ENCODE measurements around the gene PDE4D. TPM values are rescaled to one million over a fixed set of nuclear protein-coding genes. Genes with fewer than 3 reads are reported as not detected.
"Not testable (repeated sequence)": the region's sequence is repeated elsewhere in the genome, so short reads cannot be mapped to it uniquely, and the experiment has no call there.

PDE4D gene
- polyA plus RNA-seq, 1 donor: 23.1 TPM

- DNase-seq: peak; percentile 66
These were observed 93.7 kb downstream of the PDE4D start for GRCh38 chr5:59799668-59800346.

GRCh38 chr5:59798862-59799667, 94.5 kb downstream of the PDE4D start:
- peak; percentile 66 for DNase-seq

GRCh38 chr5:59795141-59795540, 98.4 kb downstream of the PDE4D start:
- no peak for DNase-seq

GRCh38 chr5:59792983-59793585, 100.4 kb downstream of the PDE4D start:
- DNase-seq: no peak

- DNase-seq: no peak
These were observed 101.9 kb downstream of the PDE4D start for GRCh38 chr5:59791617-59792016.

GRCh38 chr5:59790776-59791475, 102.6 kb downstream of the PDE4D start:
- DNase-seq: no peak

- no peak for DNase-seq
These were observed 103.2 kb downstream of the PDE4D start for GRCh38 chr5:59790376-59790775.

- no peak for DNase-seq
These were observed 103.6 kb downstream of the PDE4D start for GRCh38 chr5:59789894-59790293.

- DNase-seq: no peak
These were observed 104.3 kb downstream of the PDE4D start for GRCh38 chr5:59789197-59789596.

- no peak for DNase-seq
These were observed 107.2 kb downstream of the PDE4D start for GRCh38 chr5:59786334-59786805.

GRCh38 chr5:59785676-59786333, 107.7 kb downstream of the PDE4D start:
- DNase-seq: no peak

GRCh38 chr5:59784708-59785107, 108.8 kb downstream of the PDE4D start:
- not testable (repeated sequence) for DNase-seq

GRCh38 chr5:59783264-59783663, 110.3 kb downstream of the PDE4D start:
- no peak for DNase-seq

- DNase-seq: no peak
These were observed 110.7 kb downstream of the PDE4D start for GRCh38 chr5:59782856-59783255.

GRCh38 chr5:59779453-59779852, 114.1 kb downstream of the PDE4D start:
- no peak for DNase-seq

- no peak for DNase-seq
These were observed 116.5 kb downstream of the PDE4D start for GRCh38 chr5:59777028-59777427.

GRCh38 chr5:59773294-59773693, 120.2 kb downstream of the PDE4D start:
- no peak for DNase-seq

- no peak for DNase-seq
These were observed 120.8 kb downstream of the PDE4D start for GRCh38 chr5:59772757-59773156.

GRCh38 chr5:59772206-59772605, 121.3 kb downstream of the PDE4D start:
- DNase-seq: no peak

GRCh38 chr5:59770953-59771352, 122.6 kb downstream of the PDE4D start:
- no peak for DNase-seq

GRCh38 chr5:59769832-59770231, 123.7 kb downstream of the PDE4D start:
- DNase-seq: no peak

- no peak for DNase-seq
These were observed 124.5 kb downstream of the PDE4D start for GRCh38 chr5:59769041-59769360.

Measured in left kidney (tissue), 2 donors.